ENCODE results near the gene ADGRG2.

The ADGRG2 gene

GRCh38 chrX:18998653-18999052, 123.6 kb downstream of the ADGRG2 start:
- H3K9me3 Mint-ChIP-seq = peaks cover 6% of the 10 kb centered on the region
- H3K27me3 Mint-ChIP-seq (ENCODE audit: low read depth) = no peaks in the 10 kb centered on the region
- no peak for TF ChIP-seq CTCF (IDR thresholded peaks at IDR 0.05; ENCODE audit: unreplicated experiment in 3 of 3)
- peaks cover 5% of the 10 kb centered on the region for H3K4me1 Mint-ChIP-seq
- H3K27ac Mint-ChIP-seq = no peak overlapping the region
- H3K36me3 Mint-ChIP-seq (ENCODE audit: low read depth) = no peaks in the 10 kb centered on the region
- H3K4me3 Mint-ChIP-seq = no peak overlapping the region

GRCh38 chrX:18997916-18998315, 124.4 kb downstream of the ADGRG2 start:
- Mint-ChIP-seq H3K9me3 (peaks cover 6% of the 10 kb centered on the region), H3K4me1 (peaks cover 5% of the 10 kb centered on the region), H3K27me3 (ENCODE audit: low read depth) (no peaks in the 10 kb centered on the region), H3K4me3 (no peak overlapping the region), H3K36me3 (ENCODE audit: low read depth) (no peaks in the 10 kb centered on the region), H3K27ac (no peak overlapping the region)
- TF ChIP-seq CTCF (IDR thresholded peaks at IDR 0.05; ENCODE audit: unreplicated experiment in 3 of 3) = no peak

- no peaks in the 10 kb centered on the region for H3K27me3 Mint-ChIP-seq (ENCODE audit: low read depth)
- peaks cover 5% of the 10 kb centered on the region for H3K4me1 Mint-ChIP-seq
- peaks cover 4% of the 10 kb centered on the region for H3K9me3 Mint-ChIP-seq
- TF ChIP-seq CTCF (IDR thresholded peaks at IDR 0.05; ENCODE audit: unreplicated experiment in 3 of 3) = no peak
- no peak overlapping the region for H3K4me3 Mint-ChIP-seq
- no peaks in the 10 kb centered on the region for H3K36me3 Mint-ChIP-seq (ENCODE audit: low read depth)
- H3K27ac Mint-ChIP-seq = peak overlapping the region in 2 of 3 experiments; percentile 37 to 84
These were observed 125.7 kb downstream of the ADGRG2 start for GRCh38 chrX:18996536-18996935.

- Mint-ChIP-seq H3K27ac (peak overlapping the region in 2 of 3 experiments; percentile 34 to 44), H3K4me1 (peaks cover 5% of the 10 kb centered on the region), H3K27me3 (ENCODE audit: low read depth) (no peaks in the 10 kb centered on the region), H3K9me3 (peaks cover 3% of the 10 kb centered on the region), H3K4me3 (no peak overlapping the region), H3K36me3 (ENCODE audit: low read depth) (no peaks in the 10 kb centered on the region)
- no peak for TF ChIP-seq CTCF (IDR thresholded peaks at IDR 0.05; ENCODE audit: unreplicated experiment in 3 of 3)
These were observed 127.0 kb downstream of the ADGRG2 start for GRCh38 chrX:18995221-18995620.

GRCh38 chrX:18994713-18995112, 127.6 kb downstream of the ADGRG2 start:
- Mint-ChIP-seq H3K36me3 (ENCODE audit: low read depth) (no peaks in the 10 kb centered on the region), H3K4me1 (peaks cover 5% of the 10 kb centered on the region), H3K4me3 (no peak overlapping the region), H3K9me3 (peaks cover 3% of the 10 kb centered on the region), H3K27me3 (ENCODE audit: low read depth) (no peaks in the 10 kb centered on the region), H3K27ac (peak overlapping the region in 2 of 3 experiments; percentile 34 to 44)
- no peak for TF ChIP-seq CTCF (IDR thresholded peaks at IDR 0.05; ENCODE audit: unreplicated experiment in 3 of 3)

GRCh38 chrX:18992829-18993228, 129.4 kb downstream of the ADGRG2 start:
- no peak overlapping the region for H3K4me3 Mint-ChIP-seq
- H3K36me3 Mint-ChIP-seq (ENCODE audit: low read depth) = no peaks in the 10 kb centered on the region
- H3K27ac Mint-ChIP-seq = no peak overlapping the region
- peaks cover 3% of the 10 kb centered on the region for H3K9me3 Mint-ChIP-seq
- H3K4me1 Mint-ChIP-seq = peaks cover 5% of the 10 kb centered on the region
- no peak for TF ChIP-seq CTCF (IDR thresholded peaks at IDR 0.05; ENCODE audit: unreplicated experiment in 3 of 3)
- no peaks in the 10 kb centered on the region for H3K27me3 Mint-ChIP-seq (ENCODE audit: low read depth)
